HUES48 (cell line): ENCODE data around the gene LRGUK.
"Not testable (repeated sequence)": the region's sequence is repeated elsewhere in the genome, so short reads cannot be mapped to it uniquely, and the experiment has no call there.

Experiments used
- H3K27ac ChIP-seq: one replicate; pipeline ENCODE4 v1.7.0; 2013; ENCODE audit warnings: low read depth, low read length, inconsistent platforms
- H3K27me3 ChIP-seq: 2 replicates; pipeline ENCODE4 v1.6.1; 2013; ENCODE audit warnings: mild to moderate bottlenecking, low read length; ENCODE audit not compliant: control insufficient read depth, insufficient read depth
- H3K36me3 ChIP-seq: 2 replicates; pipeline ENCODE4 v1.6.1; 2013; ENCODE audit warnings: low read length; ENCODE audit not compliant: control insufficient read depth, insufficient read depth
- H3K4me1 ChIP-seq: 2 replicates; pipeline ENCODE4 v1.6.1; 2013; ENCODE audit warnings: mild to moderate bottlenecking, low read length; ENCODE audit not compliant: control insufficient read depth, insufficient read depth
- H3K4me3 ChIP-seq: 2 replicates; pipeline ENCODE4 v1.5.1; 2013; ENCODE audit warnings: mild to moderate bottlenecking, low read depth, low read length
- H3K9ac ChIP-seq: 2 replicates; pipeline ENCODE4 v1.6.1; 2013; ENCODE audit warnings: mild to moderate bottlenecking, low read depth, low read length, moderate library complexity
- H3K9me3 ChIP-seq: 2 replicates; pipeline ENCODE4 v1.6.1; 2013; ENCODE audit warnings: low read length; ENCODE audit not compliant: control insufficient read depth, insufficient read depth

Gene LRGUK

GRCh38 chr7:134126966-134127848 is at the start of gene LRGUK:
Gene LRGUK (plus strand): TSS chr7:134127340. CDS start chr7:134127368, 28 bp downstream.
- H3K27ac ChIP-seq: peak within 1 kb of the TSS; percentile 38

GRCh38 chr7:134077560-134077959 is 49.6 kb upstream of the LRGUK start:
- H3K4me3 ChIP-seq, H3K9me3 ChIP-seq, H3K4me1 ChIP-seq, H3K27ac ChIP-seq, H3K36me3 ChIP-seq, H3K27me3 ChIP-seq, H3K9ac ChIP-seq: not testable (repeated sequence)

More at GRCh38 chr7:134126966-134127848, at the start of gene LRGUK:
- 0 out of 2 replicates have a peak, but pooled peaks cover 3% of the 10 kb centered on the region for H3K27me3 ChIP-seq
- H3K36me3 ChIP-seq: no peaks in the 10 kb centered on the region
- H3K4me3 ChIP-seq: peak within 1 kb of the TSS; percentile 89
- H3K9ac ChIP-seq: no peak within 1 kb of the TSS
- H3K9me3 ChIP-seq: no peaks in the 10 kb centered on the region
- peaks cover 38% of the 10 kb centered on the region for H3K4me1 ChIP-seq

GRCh38 chr7:134078991-134079390 is 48.1 kb upstream of the LRGUK start:
- H3K4me1 ChIP-seq: peaks cover 5% of the 10 kb centered on the region; the same call in 1 of the 2 replicates
- H3K9me3 ChIP-seq: no peaks in the 10 kb centered on the region
- no peak overlapping the region for H3K9ac ChIP-seq
- no peaks in the 10 kb centered on the region for H3K36me3 ChIP-seq
- no peaks in the 10 kb centered on the region for H3K27me3 ChIP-seq
- no peak overlapping the region for H3K27ac ChIP-seq
- H3K4me3 ChIP-seq: no peak overlapping the region

GRCh38 chr7:134081695-134082094 is 45.4 kb upstream of the LRGUK start:
- no peak overlapping the region for H3K9ac ChIP-seq
- peaks cover 6% of the 10 kb centered on the region; the same call in 1 of the 2 replicates for H3K9me3 ChIP-seq
- H3K4me3 ChIP-seq: no peak overlapping the region
- H3K4me1 ChIP-seq: peaks cover 5% of the 10 kb centered on the region; the same call in 1 of the 2 replicates
- H3K36me3 ChIP-seq: no peaks in the 10 kb centered on the region
- no peaks in the 10 kb centered on the region for H3K27me3 ChIP-seq
- no peak overlapping the region for H3K27ac ChIP-seq

- no peak overlapping the region for H3K4me3 ChIP-seq
- no peaks in the 10 kb centered on the region for H3K27me3 ChIP-seq
- no peak overlapping the region for H3K9ac ChIP-seq
- no peak overlapping the region for H3K27ac ChIP-seq
- H3K36me3 ChIP-seq: no peaks in the 10 kb centered on the region
- H3K4me1 ChIP-seq: peaks cover 2% of the 10 kb centered on the region; the same call in 1 of the 2 replicates
- peaks cover 25% of the 10 kb centered on the region for H3K9me3 ChIP-seq
These were observed 43.2 kb upstream of the LRGUK start for GRCh38 chr7:134083766-134084487.

- Histone ChIP-seq H3K36me3 (no peaks in the 10 kb centered on the region), H3K4me3 (no peak overlapping the region), H3K9ac (no peak overlapping the region), H3K27me3 (no peaks in the 10 kb centered on the region), H3K4me1 (no peaks in the 10 kb centered on the region), H3K9me3 (peaks cover 32% of the 10 kb centered on the region), H3K27ac (no peak overlapping the region)
These were observed 42.5 kb upstream of the LRGUK start for GRCh38 chr7:134084488-134085144.

- peaks cover 39% of the 10 kb centered on the region for H3K9me3 ChIP-seq
- no peak overlapping the region for H3K9ac ChIP-seq
- H3K36me3 ChIP-seq: no peaks in the 10 kb centered on the region
- no peaks in the 10 kb centered on the region for H3K4me1 ChIP-seq
- no peak overlapping the region for H3K4me3 ChIP-seq
- no peaks in the 10 kb centered on the region for H3K27me3 ChIP-seq
- H3K27ac ChIP-seq: no peak overlapping the region
These were observed 41.8 kb upstream of the LRGUK start for GRCh38 chr7:134085311-134085710.

- H3K27me3 ChIP-seq: no peaks in the 10 kb centered on the region
- H3K4me3 ChIP-seq: no peak overlapping the region
- no peaks in the 10 kb centered on the region for H3K4me1 ChIP-seq
- H3K9ac ChIP-seq: no peak overlapping the region
- H3K9me3 ChIP-seq: peaks cover 56% of the 10 kb centered on the region
- no peak overlapping the region for H3K27ac ChIP-seq
- no peaks in the 10 kb centered on the region for H3K36me3 ChIP-seq
These were observed 40.0 kb upstream of the LRGUK start for GRCh38 chr7:134086998-134087735.

- no peaks in the 10 kb centered on the region for H3K4me1 ChIP-seq
- no peak overlapping the region for H3K4me3 ChIP-seq
- no peaks in the 10 kb centered on the region for H3K36me3 ChIP-seq
- no peak overlapping the region for H3K27ac ChIP-seq
- H3K27me3 ChIP-seq: no peaks in the 10 kb centered on the region
- no peak overlapping the region for H3K9ac ChIP-seq
- H3K9me3 ChIP-seq: peaks cover 66% of the 10 kb centered on the region
These were observed 38.9 kb upstream of the LRGUK start for GRCh38 chr7:134088199-134088598.

GRCh38 chr7:134089446-134089845 is 37.7 kb upstream of the LRGUK start:
- H3K27ac ChIP-seq: no peak overlapping the region
- peaks cover 70% of the 10 kb centered on the region for H3K9me3 ChIP-seq
- no peak overlapping the region for H3K9ac ChIP-seq
- H3K4me3 ChIP-seq: no peak overlapping the region
- H3K4me1 ChIP-seq: no peaks in the 10 kb centered on the region
- no peaks in the 10 kb centered on the region for H3K36me3 ChIP-seq
- no peaks in the 10 kb centered on the region for H3K27me3 ChIP-seq
